ENCODE data around the gene SENP3.

SENP3 gene

DNA sequence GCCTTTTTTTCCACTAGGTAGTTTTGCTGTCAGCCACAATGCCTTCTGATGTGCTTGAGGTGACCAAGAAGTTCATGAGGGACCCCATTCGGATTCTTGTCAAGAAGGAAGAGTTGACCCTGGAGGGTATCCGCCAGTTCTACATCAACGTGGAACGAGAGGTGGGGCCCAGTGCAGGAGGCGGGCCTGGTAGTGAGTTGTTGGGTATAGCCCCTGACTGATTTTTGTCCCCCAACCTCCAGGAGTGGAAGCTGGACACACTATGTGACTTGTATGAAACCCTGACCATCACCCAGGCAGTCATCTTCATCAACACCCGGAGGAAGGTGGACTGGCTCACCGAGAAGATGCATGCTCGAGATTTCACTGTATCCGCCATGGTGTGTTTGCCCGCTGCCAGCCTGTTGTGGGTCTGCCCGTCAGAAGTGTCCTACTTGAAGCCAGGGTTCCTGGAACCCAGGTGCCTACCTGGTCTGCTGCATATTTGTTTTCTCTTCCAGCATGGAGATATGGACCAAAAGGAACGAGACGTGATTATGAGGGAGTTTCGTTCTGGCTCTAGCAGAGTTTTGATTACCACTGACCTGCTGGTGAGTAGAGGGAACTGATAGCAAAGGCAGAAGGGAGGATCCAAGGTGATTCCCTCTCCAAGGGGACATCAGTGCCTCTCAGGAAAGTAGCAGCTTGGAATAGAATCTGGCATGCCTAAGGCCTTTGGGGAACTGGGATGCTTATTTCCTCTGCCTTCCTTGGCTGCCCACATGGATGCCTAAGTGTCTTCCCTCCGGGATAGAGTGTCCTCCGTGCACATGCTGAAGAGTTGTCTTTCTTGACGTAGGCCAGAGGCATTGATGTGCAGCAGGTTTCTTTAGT, 15.8 kb downstream of the SENP3 start:
- DNase-seq (ENCODE audit: low read depth), result no peak

DNA sequence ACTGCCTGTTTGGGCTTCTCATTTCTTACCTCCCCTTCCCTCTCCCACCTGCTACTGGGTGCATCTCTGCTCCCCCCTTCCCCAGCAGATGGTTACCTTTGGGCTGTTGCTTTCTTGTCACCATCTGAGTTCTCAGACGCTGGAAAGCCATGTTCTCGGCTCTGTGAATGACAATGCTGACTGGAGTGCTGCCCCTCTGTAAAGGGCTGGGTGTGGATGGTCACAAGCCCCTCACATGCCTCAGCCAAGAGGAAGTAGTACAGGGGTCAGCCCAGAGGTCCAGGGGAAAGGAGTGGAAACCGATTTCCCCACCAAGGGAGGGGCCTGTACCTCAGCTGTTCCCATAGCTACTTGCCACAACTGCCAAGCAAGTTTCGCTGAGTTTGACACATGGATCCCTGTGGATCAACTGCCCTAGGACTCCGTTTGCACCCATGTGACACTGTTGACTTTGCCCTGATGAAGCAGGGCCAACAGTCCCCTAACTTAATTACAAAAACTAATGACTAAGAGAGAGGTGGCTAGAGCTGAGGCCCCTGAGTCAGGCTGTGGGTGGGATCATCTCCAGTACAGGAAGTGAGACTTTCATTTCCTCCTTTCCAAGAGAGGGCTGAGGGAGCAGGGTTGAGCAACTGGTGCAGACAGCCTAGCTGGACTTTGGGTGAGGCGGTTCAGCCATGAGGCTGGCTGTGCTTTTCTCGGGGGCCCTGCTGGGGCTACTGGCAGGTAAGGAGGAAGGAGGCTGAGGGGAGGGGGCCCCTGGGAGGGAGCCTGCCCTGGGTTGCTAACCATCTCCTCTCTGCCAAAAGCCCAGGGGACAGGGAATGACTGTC, 17.5 kb downstream of the SENP3 start, which contains the start of gene CD68:
CD68 (plus strand) TSS at position 638 of the 833 bp plus-strand sequence; CDS start at position 678, 40 bp downstream.
- DNase-seq (ENCODE audit: low read depth), result peak; percentile 71

DNA sequence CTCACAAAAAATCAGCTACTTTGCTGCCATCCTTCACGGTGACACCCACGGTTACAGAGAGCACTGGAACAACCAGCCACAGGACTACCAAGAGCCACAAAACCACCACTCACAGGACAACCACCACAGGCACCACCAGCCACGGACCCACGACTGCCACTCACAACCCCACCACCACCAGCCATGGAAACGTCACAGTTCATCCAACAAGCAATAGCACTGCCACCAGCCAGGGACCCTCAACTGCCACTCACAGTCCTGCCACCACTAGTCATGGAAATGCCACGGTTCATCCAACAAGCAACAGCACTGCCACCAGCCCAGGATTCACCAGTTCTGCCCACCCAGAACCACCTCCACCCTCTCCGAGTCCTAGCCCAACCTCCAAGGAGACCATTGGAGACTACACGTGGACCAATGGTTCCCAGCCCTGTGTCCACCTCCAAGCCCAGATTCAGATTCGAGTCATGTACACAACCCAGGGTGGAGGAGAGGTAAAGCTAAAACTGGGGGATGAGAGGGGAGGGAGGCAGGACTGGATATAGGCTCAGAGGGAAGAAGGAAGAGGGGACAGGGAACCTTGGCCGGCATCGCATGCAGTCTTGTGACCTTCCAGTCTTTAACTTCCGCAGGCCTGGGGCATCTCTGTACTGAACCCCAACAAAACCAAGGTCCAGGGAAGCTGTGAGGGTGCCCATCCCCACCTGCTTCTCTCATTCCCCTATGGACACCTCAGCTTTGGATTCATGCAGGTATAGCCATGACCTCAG, 18.3 kb downstream of the SENP3 start:
- DNase-seq (ENCODE audit: low read depth), result no peak

DNA sequence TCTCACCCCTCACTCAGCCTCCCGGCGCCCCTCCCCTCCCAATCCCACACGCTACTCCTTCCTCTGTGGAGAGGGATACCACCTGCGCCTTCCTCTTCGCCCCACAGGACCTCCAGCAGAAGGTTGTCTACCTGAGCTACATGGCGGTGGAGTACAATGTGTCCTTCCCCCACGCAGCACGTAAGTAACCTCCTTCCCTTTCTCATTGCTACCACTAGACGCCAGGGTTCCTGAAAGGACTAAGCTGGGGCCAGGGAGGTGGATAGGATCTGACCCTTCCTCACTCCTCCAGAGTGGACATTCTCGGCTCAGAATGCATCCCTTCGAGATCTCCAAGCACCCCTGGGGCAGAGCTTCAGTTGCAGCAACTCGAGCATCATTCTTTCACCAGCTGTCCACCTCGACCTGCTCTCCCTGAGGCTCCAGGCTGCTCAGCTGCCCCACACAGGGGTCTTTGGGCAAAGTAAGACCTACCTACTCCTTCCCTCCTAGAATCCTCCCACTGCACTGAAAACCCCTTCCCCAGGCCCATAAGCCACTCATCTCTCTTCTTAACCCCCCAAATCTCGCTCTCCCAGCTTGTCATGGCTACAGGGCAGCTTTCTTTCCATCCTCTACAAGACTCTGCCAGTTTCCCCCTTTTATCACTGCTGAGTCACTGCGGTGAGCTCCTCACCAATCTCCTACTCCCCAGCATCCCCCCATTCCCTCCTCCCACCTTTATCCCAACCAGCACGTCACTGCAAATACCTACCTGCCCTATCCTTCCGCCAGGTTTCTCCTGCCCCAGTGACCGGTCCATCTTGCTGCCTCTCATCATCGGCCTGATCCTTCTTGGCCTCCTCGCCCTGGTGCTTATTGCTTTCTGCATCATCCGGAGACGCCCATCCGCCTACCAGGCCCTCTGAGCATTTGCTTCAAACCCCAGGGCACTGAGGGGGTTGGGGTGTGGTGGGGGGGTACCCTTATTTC, 19.2 kb downstream of the SENP3 start:
- no peak for DNase-seq (ENCODE audit: low read depth)

DNA sequence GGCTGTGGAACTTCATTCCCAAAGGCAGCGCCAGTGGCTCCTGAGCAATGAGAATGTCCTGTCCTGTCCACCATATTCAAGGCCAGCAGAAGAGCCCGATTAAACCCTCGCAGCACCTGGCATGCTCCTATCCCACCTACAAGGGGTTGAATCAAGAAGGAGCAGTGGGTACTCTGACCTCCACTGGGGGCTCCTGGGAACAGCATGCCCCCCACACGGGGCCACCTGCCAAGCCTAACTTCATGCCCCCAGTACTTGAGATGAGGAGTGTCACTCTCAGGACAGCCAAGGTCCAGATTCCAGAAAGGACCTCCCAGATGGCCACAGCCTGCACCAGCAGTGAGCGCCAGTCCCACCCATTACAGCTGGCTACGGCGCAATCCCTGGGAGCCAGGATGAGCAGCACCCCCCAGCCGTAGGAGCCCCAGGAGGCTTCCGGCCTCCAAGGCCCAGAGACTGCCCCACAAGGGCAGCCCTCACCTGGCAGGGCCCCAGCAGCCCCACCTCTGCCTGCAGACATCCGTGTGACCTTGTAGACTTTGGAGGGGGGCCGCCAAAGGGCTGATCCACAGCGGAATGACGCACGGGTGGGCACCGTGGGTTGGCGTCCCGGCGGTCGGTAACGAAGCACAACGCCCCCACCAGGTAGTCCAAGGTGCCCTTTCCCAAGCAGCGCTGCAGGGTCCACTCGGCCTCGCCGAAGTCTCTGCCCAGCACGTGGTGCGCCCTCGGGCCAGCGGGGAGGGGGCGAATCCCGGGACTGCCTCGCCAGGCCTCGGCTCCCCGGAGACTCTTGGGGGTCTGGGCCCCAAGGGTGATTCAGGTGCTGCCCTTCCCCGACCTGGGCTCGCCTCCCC, 20.9 kb downstream of the SENP3 start:
- no peak for DNase-seq (ENCODE audit: low read depth)

DNA sequence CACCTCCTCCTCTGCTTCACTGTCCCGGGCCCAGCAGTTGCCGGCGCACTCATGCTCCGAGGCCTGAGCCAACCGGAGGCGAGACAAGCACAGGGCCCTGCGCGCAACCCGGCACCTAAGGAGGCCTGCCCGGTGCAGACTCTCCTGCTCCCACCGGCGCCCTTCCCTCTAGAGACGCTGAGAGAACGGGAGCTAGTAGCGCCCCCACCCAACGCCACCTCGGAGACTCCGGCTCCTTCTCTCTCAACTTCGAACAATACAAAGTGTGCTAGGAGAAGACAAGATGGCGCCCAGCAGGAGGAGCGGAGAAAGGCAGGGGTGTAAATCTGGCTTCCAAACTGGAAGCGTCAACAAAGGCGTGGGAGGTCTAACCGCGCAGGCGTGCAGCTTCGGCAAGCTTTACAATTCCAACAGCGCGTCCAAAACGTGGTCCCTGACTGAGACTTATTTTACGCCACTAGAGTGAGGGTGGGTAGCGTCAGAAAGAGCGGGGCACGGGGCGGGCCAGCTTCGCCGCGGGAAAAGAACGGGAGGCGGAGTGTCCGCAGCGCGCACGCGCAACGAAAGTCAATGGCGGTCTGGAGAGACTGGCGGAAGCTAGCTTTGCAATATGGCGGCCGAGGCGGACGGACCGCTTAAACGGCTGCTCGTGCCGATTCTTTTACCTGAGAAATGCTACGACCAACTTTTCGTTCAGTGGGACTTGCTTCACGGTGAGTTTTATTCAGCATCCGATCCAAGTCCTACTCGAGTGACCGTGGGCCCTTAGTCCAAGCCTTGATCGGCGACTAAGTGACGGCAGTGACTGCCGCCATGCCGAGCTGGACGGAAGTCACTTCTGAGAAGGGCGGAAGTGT, 21.8 kb downstream of the SENP3 start, which contains the start of gene MPDU1:
MPDU1 (plus strand) TSS at position 600 of the 857 bp plus-strand sequence; CDS start at position 611, 11 bp downstream.
- peak; percentile 94 for DNase-seq (ENCODE audit: low read depth)

DNA sequence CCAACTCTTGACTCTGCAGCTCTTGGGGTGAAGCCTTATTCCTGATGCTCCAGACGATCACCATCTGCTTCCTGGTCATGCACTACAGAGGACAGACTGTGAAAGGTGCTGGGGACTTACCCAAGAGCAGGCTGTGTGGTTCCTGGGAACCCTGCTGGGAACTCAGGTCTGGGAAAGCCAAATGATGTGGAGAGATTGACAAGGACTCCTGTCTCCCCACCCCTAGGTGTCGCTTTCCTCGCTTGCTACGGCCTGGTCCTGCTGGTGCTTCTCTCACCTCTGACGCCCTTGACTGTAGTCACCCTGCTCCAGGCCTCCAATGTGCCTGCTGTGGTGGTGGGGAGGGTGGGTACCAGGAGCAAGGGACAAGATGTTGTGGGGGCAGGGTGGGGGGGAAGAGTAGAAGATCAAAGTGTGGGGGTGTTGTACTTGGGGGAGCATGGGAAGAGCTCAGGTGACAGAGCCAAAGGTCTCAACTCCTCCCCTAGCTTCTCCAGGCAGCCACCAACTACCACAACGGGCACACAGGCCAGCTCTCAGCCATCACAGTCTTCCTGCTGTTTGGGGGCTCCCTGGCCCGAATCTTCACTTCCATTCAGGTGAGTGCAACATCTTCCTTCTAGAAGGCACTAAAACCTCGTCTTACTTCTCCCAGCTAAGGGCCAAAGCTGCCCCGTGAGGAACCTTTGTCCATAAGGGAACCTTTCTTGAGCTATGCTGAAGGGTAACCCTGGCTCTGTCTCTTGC, 25.1 kb downstream of the SENP3 start:
- DNase-seq (ENCODE audit: low read depth), result no peak

DNA sequence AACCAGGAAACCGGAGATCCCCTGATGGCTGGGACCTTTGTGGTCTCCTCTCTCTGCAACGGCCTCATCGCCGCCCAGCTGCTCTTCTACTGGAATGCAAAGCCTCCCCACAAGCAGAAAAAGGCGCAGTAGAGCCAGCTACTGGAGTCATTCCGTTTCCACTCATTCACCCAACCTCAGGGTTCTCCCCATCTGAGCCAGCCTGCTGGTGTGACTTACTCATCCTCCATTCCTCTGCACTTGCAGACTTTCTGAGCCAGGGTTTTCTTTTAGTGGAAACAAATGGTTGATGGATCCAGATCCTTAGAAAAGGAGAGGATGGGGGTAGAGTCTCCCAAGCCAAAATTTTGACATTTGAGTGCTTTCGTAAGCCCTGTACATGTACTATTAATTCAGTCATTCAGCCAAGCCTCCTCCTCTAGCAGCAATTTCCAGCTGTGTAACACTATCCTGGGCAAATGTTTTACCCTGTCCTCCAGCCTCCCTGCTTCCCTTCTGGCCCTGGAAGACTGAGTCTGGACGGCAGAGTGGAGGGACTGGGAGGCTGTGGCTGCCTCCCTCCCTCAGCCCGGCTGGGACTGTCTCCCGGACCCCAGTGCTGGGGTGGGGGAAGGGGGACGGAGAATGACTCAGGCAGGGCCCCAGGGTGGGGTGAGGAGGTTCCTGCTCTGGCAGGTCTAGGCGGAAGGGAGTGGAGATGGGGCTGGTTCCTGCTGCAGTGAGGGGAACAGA, 25.9 kb downstream of the SENP3 start:
- no peak for DNase-seq (ENCODE audit: low read depth)

DNA sequence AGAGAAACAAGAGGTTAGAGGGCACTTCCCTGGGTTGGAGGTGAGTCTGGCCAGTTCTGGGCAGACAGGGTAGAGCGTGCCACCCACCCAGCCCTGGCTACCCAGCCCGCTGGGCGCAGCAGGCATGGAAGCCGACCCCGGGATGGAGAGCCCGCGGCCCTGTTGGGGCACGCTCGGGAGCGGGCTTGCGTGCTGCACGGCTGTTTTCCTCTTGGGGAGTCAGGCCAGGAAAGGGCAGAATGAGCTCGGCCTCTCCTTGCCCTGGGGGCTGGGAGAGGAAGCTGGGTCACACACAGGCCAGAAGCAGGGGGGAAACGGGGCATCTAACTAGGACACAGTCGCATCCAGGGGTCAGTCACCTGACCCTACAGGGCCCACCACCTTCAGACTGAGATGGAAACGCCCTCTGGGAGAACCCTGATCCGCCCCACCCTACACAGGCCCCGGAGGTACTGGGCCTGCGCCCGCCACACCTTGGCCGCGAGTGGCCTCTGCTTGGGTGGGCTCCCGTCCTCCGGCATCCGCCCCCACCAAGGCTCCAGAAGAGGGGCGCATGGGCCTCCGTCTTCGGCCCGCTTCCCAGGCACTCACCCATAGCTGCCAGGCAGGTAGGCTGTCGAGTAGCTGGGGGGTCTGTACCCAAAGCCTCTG, 27.0 kb downstream of the SENP3 start:
- no peak for DNase-seq (ENCODE audit: low read depth)

DNA sequence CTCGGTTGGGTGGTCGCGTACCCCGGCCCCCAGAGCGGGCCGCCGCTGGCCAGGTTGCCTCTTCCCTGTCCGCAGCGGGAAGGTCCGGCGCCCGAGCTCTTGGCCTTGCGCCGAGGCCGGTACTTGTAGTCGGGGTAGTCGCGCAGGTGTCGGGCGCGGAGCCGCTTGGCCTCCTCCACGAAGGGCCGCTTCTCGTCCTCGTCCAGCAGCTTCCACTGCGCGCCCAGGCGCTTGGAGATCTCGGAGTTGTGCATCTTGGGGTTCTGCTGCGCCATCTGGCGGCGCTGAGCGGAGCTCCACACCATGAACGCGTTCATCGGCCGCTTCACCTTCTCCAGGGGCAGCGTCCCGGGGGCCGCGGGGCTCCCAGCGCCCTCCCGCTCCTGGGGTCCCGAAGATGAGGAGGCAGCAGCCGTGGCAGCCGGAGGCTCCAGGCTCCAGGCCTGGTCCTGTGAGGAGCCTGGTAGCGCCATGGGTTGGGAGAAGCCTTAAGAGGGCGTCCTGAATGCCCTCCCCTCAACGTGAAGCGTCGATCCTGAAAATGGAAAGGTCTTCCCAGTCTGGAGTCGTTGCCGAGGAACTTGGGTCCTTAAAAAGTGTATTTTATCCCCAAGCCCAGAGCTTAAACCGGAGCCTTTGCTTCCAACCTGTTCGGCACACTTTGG, 27.6 kb downstream of the SENP3 start:
- DNase-seq (ENCODE audit: low read depth), result peak; percentile 58

DNA sequence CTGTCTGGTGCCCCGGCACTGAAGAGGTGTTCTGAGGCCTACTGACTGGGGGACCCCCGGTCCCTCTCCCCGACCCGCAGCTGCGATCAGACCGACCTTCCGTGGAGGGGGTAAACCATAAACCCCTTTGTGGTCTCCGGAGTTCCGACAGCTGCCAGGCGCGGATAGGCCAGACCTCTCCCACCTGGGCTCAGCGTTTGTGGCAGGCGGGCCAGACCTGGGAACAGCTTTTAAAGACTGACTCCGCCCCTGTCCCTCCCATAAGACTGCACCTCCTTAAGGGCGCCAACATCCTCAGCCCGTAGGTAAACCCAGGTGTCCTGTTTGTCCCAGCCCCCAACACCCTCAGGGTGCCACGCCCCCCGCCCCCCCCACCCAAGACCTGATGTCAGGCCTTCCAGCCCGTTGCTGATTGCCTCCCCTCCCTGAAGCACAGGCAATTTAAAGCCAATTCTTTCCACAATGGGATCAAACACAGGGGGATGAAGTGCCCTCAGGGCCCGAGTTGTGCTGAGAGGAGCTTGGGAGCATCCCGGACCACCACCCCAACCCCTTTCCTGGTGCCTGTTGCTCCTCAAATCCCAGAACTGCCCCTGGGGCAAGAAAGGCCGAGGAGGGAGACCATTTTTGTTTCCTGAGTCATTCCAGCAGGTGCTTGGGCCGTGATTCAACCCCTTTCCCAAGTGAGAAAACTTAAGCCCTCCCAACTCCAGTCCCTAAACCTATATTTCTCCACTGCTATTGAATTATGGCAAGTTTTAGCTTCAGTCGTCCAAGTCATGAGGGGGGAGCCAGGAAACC, 28.4 kb downstream of the SENP3 start, which contains the start of gene SOX15:
SOX15 (minus strand) TSS at position 204 of the 801 bp plus-strand sequence. CDS start 418 bp downstream, outside the sequence.
- no peak for DNase-seq (ENCODE audit: low read depth)

DNA sequence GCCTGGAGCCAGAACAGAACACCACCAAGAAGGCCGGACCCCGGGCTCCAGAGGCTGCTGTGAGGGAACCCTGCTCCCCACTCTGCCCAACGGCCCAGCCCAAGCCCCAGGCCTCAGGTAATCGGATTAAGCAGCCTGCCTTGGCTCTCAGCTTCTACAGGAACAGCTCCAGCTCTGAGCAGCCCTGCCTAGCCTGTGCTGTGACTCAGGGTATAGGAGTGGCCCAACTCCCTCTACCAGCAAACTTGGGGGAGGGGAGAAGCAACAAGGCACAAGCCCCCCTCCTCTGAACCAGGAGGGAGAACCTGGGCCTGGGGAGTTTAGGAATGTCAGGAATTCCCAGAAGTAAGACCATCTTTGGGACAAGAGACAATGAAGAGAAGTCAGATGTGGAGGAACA, 29.0 kb downstream of the SENP3 start:
- DNase-seq (ENCODE audit: low read depth), result no peak

DNA sequence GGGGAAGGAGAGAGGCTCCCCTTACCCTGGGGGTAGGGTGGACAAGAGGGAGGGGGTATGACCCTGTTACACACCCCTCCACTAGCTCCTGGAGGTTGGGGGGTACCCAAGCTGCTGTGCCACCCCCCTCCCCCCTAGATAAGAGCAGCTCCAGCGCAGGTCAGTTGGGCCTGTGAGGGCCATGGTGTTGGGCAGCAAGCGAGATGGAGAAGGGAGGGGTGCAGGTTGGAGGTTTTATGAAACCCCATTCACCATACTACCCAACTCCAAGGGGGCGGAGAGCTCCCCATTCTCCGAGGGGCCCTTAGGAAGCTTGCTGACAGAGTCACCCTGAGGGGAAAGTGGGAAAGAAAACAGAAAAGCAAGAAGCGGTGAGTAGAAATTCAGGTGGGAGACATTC, 29.9 kb downstream of the SENP3 start:
- DNase-seq (ENCODE audit: low read depth), result no peak

DNA sequence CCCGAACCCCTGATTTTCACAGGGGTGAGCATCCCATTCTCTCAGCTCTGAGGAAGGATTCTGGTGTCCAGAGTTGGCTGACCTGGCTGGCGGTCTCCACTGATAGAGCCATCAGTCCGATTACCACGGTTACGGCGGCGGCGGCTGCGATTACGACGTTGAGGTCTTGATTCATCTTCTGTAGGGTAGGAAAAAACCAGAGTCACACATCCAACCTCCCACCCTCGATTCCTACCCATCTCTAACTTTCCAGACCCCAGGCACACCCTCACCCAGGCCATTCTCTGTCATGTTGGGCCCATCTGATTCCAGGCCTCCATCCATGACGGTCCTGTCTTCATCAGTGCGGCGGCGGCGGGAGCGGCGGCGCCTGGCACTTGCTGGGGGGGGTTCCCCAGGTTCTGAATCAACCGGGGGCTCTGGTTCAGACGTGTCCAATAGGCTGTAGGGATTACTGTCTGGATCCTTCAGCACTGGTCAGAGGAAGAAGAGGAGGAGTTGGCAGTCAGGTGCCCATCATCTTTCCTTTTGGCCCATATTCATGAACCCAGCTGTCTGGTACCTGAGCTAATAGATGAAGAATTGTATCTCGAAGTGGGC, 30.8 kb downstream of the SENP3 start:
- DNase-seq (ENCODE audit: low read depth), result no peak

DNA sequence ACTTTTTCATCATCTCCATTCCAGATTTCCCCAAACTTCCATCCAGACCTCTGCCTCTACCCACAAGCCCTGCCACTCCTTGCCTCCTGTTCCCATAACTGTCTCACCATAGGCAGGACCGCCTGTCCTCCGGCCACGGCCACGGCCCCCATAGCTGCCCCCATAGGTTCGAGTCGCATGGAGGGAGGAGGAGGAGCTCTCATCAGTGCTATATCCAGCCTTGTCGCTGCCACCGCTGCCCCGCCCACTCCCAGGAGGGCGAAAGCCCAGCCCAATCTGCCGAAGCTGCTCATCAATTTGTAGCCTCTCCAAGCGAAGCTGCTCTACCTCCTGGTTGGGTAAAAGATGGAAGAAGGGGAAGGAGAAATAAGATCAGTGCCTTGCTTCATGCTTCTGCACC, 31.6 kb downstream of the SENP3 start:
- DNase-seq (ENCODE audit: low read depth), result no peak

All from activated T-cell treated with anti-CD3 and anti-CD28 coated beads for 48 hours (primary cell).